ENCODE data around the gene CRYGS.
A peak's percentile ranks its signal among the peaks of the same experiment; 100 is the strongest.

CRYGS gene

DNA sequence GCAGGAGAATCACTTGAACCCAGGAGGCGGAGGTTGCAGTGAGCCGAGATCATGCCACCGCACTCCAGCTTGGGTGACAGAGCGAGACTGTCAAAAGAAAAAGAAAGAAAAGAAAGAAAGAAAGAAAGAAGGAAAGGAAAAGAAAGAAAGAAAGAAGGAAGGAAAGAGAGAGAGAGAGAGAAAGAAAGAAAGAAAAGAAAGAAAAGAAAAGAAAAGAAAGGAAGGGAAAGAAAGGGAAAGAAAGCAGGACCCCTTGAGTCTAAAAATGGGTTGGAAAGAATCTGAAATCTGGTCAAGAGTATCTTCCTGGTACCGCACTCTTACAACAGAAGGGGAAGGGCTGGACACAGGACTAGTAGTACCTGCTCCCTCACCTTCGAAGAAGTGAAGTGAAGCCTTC lies 19.6 kb downstream of the CRYGS start:
- no peak for TF ChIP-seq EZH2phosphoT487 (IDR thresholded peaks at IDR 0.05; ENCODE audit: low read depth)
- TF ChIP-seq, protein P1, sequence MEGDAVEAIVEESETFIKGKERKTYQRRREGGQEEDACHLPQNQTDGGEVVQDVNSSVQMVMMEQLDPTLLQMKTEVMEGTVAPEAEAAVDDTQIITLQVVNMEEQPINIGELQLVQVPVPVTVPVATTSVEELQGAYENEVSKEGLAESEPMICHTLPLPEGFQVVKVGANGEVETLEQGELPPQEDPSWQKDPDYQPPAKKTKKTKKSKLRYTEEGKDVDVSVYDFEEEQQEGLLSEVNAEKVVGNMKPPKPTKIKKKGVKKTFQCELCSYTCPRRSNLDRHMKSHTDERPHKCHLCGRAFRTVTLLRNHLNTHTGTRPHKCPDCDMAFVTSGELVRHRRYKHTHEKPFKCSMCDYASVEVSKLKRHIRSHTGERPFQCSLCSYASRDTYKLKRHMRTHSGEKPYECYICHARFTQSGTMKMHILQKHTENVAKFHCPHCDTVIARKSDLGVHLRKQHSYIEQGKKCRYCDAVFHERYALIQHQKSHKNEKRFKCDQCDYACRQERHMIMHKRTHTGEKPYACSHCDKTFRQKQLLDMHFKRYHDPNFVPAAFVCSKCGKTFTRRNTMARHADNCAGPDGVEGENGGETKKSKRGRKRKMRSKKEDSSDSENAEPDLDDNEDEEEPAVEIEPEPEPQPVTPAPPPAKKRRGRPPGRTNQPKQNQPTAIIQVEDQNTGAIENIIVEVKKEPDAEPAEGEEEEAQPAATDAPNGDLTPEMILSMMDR (IDR thresholded peaks at IDR 0.05; ENCODE audit: low read depth, low read length), result no peak
- no peaks in the 10 kb centered on the region for H4K20me1 ChIP-seq (ENCODE audit: insufficient read depth, low read length)
- no peaks in the 10 kb centered on the region for H3K36me3 ChIP-seq (replicated peaks; ENCODE audit: low read depth, low read length)
- H3K79me2 ChIP-seq (ENCODE audit: low read length), result no peaks in the 10 kb centered on the region
- peaks cover 92% of the 10 kb centered on the region for H3K4me1 ChIP-seq (ENCODE audit: low read length)
- H3K4me2 ChIP-seq (ENCODE audit: low read length), result peak overlapping the region; percentile 65; the same call in 1 of the 2 replicates
- peak overlapping the region; percentile 60 for H3K9ac ChIP-seq (ENCODE audit: low read length)
- H3K9me3 ChIP-seq (ENCODE audit: insufficient read depth, low read length), result no peaks in the 10 kb centered on the region
- H3K4me3 ChIP-seq (ENCODE audit: low read length), result no peak overlapping the region
- no peaks in the 10 kb centered on the region for H3K27me3 ChIP-seq (ENCODE audit: low read depth, low read length)
- no peak overlapping the region for H2AFZ ChIP-seq (ENCODE audit: low read depth, low read length)
- peak overlapping the region; percentile 90 for H3K27ac ChIP-seq (ENCODE audit: low read length)

- H3K4me1 ChIP-seq (ENCODE audit: low read length), result peaks cover 92% of the 10 kb centered on the region
- TF ChIP-seq, protein P1 (IDR thresholded peaks at IDR 0.05; ENCODE audit: low read depth, low read length), result no peak
- TF ChIP-seq EZH2phosphoT487 (IDR thresholded peaks at IDR 0.05; ENCODE audit: low read depth), result no peak
- no peak overlapping the region for H2AFZ ChIP-seq (ENCODE audit: low read depth, low read length)
- no peaks in the 10 kb centered on the region for H3K36me3 ChIP-seq (replicated peaks; ENCODE audit: low read depth, low read length)
- no peak overlapping the region for H3K9ac ChIP-seq (ENCODE audit: low read length)
- H4K20me1 ChIP-seq (ENCODE audit: insufficient read depth, low read length), result no peaks in the 10 kb centered on the region
- H3K4me2 ChIP-seq (ENCODE audit: low read length), result no peak overlapping the region
- no peak overlapping the region for H3K4me3 ChIP-seq (ENCODE audit: low read length)
- no peaks in the 10 kb centered on the region for H3K79me2 ChIP-seq (ENCODE audit: low read length)
- no peaks in the 10 kb centered on the region for H3K27me3 ChIP-seq (ENCODE audit: low read depth, low read length)
- 0 out of 2 replicates have a peak overlapping the region, but pooled peaks have one; percentile 15 for H3K27ac ChIP-seq (ENCODE audit: low read length)
- no peaks in the 10 kb centered on the region for H3K9me3 ChIP-seq (ENCODE audit: insufficient read depth, low read length)
These were observed 20.7 kb downstream of the CRYGS start for GRCh38 chr3:186523434-186523833.

DNA sequence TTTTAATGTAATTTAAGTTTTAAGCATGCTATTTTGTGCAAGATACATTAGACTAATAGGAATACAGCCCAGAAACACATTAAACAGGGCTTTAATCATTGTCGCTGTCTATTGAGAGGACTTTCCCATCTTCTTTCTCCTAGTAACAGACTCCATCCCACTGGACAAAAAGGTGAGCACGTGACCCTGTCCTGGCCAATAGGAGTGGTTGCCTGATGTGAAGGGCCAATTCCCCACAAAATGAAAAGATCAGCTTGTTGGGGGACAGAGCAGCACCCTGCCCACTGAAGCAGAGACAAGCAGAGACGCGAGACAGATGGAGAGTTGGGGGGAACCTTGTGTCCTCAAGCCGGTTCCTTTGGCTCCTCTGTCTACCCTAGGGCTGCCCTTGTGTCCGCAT lies 21.2 kb downstream of the CRYGS start:
- Histone ChIP-seq H3K27ac (ENCODE audit: low read length) (0 out of 2 replicates have a peak overlapping the region, but pooled peaks have one; percentile 15), H2AFZ (ENCODE audit: low read depth, low read length) (no peak overlapping the region), H4K20me1 (ENCODE audit: insufficient read depth, low read length) (no peaks in the 10 kb centered on the region), H3K9me3 (ENCODE audit: insufficient read depth, low read length) (no peaks in the 10 kb centered on the region), H3K4me1 (ENCODE audit: low read length) (peaks cover 94% of the 10 kb centered on the region), H3K79me2 (ENCODE audit: low read length) (no peaks in the 10 kb centered on the region), H3K27me3 (ENCODE audit: low read depth, low read length) (no peaks in the 10 kb centered on the region), H3K4me2 (ENCODE audit: low read length) (no peak overlapping the region), H3K9ac (ENCODE audit: low read length) (no peak overlapping the region), H3K36me3 (replicated peaks; ENCODE audit: low read depth, low read length) (no peaks in the 10 kb centered on the region), H3K4me3 (ENCODE audit: low read length) (no peak overlapping the region)
- no peak for TF ChIP-seq EZH2phosphoT487 (IDR thresholded peaks at IDR 0.05; ENCODE audit: low read depth)
- TF ChIP-seq, protein P1 (IDR thresholded peaks at IDR 0.05; ENCODE audit: low read depth, low read length), result no peak

DNA sequence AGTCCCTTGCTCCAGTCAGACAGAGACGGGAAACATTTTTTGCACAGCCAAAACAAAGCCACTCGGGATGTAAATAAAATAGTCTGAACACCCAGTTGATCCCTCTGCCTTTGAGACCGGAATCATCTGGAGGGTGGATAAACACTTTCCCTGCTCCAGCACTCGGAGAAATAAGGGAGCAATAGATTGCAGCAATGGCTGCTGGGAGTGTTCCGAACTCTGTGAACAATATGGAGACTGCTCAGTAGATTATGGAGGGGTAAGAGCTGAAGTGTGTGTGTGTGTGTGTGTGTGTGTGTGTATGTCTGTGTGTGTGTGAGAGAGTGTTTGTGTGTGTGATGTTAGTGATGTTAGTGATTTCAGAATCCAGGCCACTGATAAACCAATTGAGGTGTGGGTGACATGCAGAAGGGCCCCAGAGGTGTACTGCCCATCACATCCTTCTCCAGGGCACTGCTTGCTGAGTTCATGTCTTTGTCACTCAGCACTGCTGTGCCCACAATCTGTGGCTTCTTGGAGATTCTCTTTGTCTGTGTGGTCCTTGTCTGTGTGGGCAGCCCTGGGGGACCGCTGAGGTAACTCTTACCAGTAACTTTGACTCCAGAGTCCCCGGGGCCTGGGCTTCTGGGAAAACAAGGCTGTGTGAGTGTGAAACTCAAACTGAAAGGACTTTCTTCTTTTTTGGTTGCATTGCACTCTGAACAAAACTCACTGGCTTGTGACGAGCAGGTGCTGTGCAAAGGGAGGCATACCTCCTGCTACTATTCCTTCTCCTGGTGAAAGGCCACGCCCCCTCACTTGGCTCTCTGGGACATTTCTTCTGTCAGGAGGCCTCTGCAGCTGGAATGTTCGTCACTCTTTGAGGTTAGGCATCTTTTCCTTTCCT lies 23.0 kb downstream of the CRYGS start:
- Histone ChIP-seq H3K4me3 (ENCODE audit: low read length) (peak overlapping the region; percentile 22; the same call in 1 of the 2 replicates), H3K36me3 (replicated peaks; ENCODE audit: low read depth, low read length) (no peaks in the 10 kb centered on the region), H3K4me1 (ENCODE audit: low read length) (peaks cover 85% of the 10 kb centered on the region), H3K79me2 (ENCODE audit: low read length) (no peaks in the 10 kb centered on the region), H3K9ac (ENCODE audit: low read length) (peak overlapping the region; percentile 64), H3K27ac (ENCODE audit: low read length) (peak overlapping the region; percentile 85), H3K27me3 (ENCODE audit: low read depth, low read length) (no peaks in the 10 kb centered on the region), H2AFZ (ENCODE audit: low read depth, low read length) (no peak overlapping the region), H3K4me2 (ENCODE audit: low read length) (peak overlapping the region; percentile 70), H4K20me1 (ENCODE audit: insufficient read depth, low read length) (no peaks in the 10 kb centered on the region), H3K9me3 (ENCODE audit: insufficient read depth, low read length) (no peaks in the 10 kb centered on the region)
- TF ChIP-seq, protein P1 (IDR thresholded peaks at IDR 0.05; ENCODE audit: low read depth, low read length), result no peak
- no peak for TF ChIP-seq EZH2phosphoT487 (IDR thresholded peaks at IDR 0.05; ENCODE audit: low read depth)

Data from OCI-LY3 (cell line).